Fibroblast of skin of right quadriceps (primary cell): ENCODE data around the gene SYTL3.
A peak's percentile ranks its signal among the peaks of the same experiment; 100 is the strongest.
"Not testable (repeated sequence)": the region's sequence is repeated elsewhere in the genome, so short reads cannot be mapped to it uniquely, and the experiment has no call there.

ENCODE experiments used
- DNase-seq: peaks from one replicate; pipeline ENCODE4 v3.0.0-alpha.2; 2013

The SYTL3 gene

GRCh38 chr6:158622545-158623190 is 27.2 kb upstream of the SYTL3 start:
- peak; percentile 18 for DNase-seq

DNA sequence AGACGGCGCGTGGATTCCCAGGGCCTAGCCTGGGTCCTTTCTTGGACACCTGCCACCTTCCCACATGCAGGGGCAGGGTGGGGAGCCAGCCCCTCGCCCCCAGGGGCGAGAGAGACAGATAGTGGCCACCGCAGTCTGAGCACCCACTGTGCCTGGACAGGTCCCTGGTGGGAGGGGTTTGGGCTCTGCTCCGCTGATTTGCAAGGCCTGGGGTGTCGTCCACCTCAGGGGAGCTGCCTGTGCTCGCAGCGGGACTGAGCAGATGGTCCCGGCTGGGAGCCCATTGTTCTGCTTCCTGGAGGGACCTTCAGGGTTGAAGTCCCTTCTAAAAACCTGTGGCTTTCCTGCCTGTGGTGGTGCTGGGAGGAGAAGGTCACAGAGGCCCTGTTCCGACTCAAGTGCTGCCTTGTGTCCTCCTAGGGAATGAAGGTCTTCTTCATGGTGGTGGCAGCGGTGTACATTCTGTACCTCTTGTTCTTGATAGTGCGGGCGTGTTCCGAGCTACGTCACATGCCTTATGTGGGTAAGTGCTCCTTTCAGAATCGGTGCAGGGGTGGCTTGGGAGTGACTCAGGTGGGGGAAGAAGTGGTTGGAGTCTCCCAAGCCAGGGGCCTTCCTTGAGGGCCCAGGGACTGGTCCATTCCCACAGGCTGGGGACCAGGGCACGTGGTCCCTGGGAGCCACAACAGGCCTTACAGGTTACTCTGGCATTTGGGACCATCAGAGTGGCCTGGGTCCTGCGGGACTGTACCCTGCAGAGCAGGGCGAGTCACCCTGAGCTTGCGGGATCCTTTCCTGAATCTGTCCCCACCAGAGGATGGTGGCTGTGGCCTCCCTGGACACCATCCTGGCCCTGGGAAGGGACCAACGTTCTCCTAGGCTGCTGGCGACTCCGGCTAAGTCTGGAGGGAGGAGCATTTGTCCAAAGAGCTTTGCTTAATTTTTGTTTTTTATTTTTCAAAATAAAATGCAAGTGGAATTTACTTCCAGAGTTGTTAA is 24.9 kb upstream of the SYTL3 start:
- no peak for DNase-seq

GRCh38 chr6:158625881-158626305 is 24.0 kb upstream of the SYTL3 start:
- DNase-seq, result no peak

- no peak for DNase-seq
These were observed 23.3 kb upstream of the SYTL3 start for GRCh38 chr6:158626360-158627167.

- no peak for DNase-seq
These were observed 22.5 kb upstream of the SYTL3 start for GRCh38 chr6:158627168-158627939.

DNA sequence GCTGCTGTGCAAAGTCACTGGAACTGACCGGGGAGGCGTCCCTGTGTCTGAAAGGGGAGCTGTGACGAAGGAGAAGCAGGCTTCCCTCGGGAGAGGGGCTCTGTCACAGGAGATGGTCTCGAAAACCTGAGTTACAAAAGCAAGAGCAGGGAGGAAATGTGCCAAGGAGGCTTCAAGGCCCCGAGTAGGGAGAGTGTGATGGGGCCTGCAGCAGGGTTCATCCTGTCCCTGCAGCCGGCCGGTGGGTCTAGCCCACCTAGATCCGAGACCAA is 22.0 kb upstream of the SYTL3 start:
- no peak for DNase-seq

GRCh38 chr6:158628542-158628941 is 21.3 kb upstream of the SYTL3 start:
- no peak for DNase-seq

DNA sequence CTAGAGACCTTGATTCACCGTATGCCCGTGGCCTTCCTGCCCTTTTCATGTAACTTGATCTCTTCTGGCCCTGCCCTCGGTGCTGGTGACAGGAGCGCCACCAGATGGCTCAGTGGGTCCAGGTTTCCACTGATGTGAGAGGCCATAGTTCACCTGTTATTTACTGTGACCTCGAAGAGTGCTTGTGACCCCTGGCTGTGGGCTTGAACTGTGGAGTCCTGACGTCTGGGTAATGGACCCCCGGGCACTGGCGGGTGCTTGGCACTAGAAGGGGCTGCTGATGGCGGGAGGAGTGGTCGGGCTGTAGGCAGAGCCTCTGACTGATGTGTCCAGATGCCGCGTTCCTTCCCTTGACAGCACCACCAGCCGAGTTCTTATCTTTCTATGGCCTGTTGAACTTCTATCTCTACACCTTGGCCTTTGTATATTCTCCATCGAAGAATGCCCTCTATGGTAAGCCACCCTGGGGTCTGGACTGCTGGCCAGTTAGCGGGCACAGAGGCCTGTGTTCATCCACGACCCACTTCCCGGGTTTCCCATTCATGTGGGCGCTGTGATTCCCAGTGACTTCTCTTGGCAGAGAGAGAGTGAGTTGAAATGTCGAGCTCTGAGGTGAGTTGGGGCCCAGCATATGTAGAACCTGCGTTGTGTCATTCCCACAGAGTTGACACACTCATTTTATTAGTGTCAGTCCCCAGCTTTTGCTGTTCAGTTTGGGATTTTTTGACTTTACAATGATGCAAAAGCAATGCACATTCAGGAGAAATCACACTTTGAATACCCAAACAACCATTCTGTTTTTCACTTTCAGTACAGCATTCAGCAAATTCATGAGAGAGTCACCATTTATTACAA is 20.3 kb upstream of the SYTL3 start:
- DNase-seq, result no peak

DNA sequence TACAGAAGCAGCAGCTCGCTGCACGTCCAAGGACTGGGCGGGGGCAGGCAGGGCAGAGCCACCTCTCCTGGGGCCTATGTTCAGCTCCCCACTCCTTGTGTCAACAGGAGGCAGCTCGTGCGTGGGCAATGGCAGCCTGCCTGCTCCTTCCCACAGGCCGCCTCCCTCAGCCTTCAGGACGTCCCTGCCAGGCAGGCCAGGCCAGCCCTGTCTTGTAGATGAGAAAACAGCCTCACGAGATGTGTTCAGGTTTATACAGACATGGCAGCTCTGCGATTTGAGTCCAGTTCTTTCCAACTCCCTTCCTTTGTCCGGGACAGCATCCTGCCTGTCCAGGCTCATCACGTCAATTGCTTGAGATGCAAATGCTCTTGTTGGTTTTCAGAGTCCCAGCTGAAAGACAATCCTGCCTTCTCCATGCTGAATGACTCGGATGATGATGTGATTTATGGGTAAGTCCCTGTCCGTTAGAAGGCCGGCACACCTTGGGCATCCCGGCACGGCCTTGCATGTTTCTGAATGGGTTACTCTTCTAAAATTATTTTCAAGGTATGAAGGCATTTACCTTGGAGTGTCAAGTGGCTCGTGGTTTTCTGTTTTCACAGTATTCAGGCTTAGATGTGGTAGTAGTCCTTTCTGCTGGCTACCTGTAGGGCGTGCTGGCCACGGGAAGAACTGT is 18.8 kb upstream of the SYTL3 start:
- DNase-seq, result no peak

GRCh38 chr6:158631678-158632537 is 17.9 kb upstream of the SYTL3 start:
- DNase-seq, result no peak

GRCh38 chr6:158632538-158633119 is 17.2 kb upstream of the SYTL3 start:
- not testable (repeated sequence) for DNase-seq

GRCh38 chr6:158633127-158633526 is 16.7 kb upstream of the SYTL3 start:
- no peak for DNase-seq

DNA sequence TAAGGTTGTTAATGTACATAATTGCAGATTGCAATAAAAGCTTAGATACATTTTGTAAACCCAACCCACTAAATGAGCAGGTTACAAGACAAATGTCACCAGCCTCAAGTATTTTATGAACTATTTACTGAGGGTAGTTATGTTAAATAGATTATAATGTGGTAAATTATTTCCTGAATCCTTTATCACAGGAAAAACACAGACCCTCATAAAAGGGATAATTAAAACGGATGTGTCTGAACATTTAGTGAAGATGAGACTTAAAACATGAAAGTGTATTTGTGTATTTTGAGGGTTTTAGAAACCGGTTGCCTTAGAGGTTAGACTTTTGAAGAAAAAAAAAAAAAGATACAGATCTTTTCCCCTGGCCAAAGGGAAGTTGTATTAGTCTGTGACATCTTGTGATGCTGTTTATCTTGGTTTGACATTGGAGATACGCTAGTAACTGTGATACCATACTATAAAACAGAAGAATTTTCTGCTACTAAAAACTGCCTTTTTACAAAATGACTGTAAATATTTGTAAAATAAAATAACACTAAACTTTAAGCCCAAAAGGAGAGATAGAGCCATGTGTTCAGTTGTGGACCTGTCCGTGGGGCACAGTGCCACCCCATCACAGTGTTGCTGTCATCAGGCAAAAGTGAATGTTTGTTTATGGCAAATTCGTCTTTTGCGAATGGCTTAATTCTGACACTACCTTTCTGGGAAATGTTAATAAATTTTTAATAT is 15.0 kb upstream of the SYTL3 start:
- DNase-seq, result no peak

GRCh38 chr6:158635427-158636073 is 14.3 kb upstream of the SYTL3 start:
- DNase-seq, result no peak

DNA sequence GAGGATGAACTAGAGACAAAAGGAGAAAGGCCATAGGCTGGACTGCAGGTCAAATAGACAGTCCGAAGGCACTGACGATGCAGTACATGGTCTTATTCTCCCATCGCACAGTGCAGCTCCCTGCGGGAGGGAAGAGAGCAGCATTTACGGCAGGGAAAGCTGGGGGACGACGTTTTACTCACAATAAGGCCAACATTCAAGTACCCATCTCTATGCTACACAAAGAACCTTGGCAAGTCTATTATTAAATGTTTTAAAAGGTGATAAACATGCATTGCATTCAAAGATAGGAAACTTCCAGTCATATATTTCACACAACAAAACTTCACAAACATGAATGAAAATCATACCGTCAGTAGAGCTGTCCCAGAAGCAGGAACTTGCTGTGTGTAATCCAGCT is 13.1 kb upstream of the SYTL3 start:
- DNase-seq, result no peak

DNA sequence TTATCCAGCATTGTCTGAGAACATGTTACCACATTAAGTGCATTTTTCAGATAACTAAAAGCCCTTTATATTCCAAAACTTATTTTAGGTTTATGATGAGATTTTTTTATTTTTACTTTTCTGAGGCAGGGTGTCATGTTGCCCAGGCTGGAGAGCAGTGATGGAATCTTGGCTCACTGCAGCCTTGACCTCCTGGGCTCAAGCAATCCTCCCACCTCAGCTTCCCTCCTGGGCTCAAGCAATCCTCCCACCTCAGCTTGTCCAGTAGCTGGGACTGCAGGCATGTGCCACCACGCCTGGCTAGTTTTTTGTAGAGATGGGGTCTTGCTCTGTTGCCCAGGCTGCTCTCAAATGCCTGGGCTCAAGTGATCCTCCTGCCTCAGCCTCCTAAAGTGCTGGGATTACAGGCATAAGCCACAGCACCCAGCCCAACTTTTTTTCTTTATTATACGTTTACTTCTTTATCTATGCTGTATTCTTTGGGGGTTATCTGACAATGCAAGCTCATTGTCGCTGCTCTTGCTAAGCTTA is 11.5 kb upstream of the SYTL3 start:
- DNase-seq, result no peak

DNA sequence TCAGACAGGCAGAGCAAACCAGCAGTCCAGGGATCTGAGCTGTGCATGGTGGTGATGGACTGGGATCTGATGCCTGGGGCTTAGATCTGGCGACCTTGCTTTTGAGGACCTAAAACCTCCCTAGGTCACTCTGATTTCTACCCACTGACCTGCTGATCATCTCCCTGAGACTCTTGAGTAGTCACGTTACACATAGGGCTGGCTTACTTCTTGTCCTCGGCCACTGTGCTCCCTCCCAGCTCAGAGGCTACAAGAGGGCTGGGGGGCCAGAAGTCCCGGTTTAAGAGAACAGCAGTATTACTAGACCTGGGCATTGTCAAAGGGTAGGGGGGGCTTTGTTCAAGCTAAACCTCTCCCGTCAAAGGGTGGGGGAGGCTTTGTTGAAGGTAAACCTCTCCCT is 10.8 kb upstream of the SYTL3 start:
- DNase-seq, result no peak

DNA sequence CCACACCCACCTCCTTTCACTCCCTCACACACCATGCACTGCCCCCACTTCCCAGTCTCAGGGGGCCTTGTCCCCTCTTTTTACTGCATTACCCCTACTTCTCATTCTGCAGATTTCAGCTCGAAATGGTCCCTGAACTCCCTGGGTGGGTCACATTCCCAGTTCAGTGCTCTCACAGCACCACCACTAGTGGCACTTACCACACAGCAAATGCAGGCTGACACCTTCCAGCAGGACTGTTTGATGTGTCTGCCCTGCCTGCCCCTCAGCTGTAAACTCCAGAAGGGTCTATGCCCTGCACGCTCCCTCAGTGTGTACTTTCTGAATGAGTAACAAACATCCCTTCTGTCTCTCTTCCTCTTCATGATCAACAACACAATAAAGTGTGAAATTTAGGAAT is 9.3 kb upstream of the SYTL3 start:
- DNase-seq, result no peak
